Stimulated activated CD4-positive, alpha-beta T cell treated with anti-CD3 and anti-CD28 coated beads, Interleukin-15, amount 100 ng/mL, for 24 hours (primary cell): ENCODE data around the gene TKFC.
A peak's percentile ranks its signal among the peaks of the same experiment; 100 is the strongest.

Source experiments
- DNase-seq: peaks from one replicate; pipeline ENCODE4 v3.0.0-alpha.2; 2020

The TKFC gene

GRCh38 chr11:61345954-61346843 is 13.2 kb downstream of the TKFC start:
- DNase-seq: no peak

- DNase-seq: no peak
These were observed 15.0 kb downstream of the TKFC start for GRCh38 chr11:61347916-61348461.

GRCh38 chr11:61349189-61349751 is 16.2 kb downstream of the TKFC start:
- no peak for DNase-seq

- DNase-seq: no peak
These were observed 16.9 kb downstream of the TKFC start for GRCh38 chr11:61349916-61350315.

GRCh38 chr11:61350336-61350735 is 17.3 kb downstream of the TKFC start:
- no peak for DNase-seq

- no peak for DNase-seq
These were observed 17.8 kb downstream of the TKFC start for GRCh38 chr11:61350803-61351202.

GRCh38 chr11:61352038-61352437 is 19.0 kb downstream of the TKFC start:
- DNase-seq: no peak

- no peak for DNase-seq
These were observed 20.4 kb downstream of the TKFC start for GRCh38 chr11:61353131-61354067.

GRCh38 chr11:61354208-61354607 is 21.2 kb downstream of the TKFC start:
- DNase-seq: no peak

- DNase-seq: no peak
These were observed 23.7 kb downstream of the TKFC start for GRCh38 chr11:61356706-61357105.

- DNase-seq: no peak
These were observed 24.3 kb downstream of the TKFC start for GRCh38 chr11:61357233-61357893.

GRCh38 chr11:61357894-61358239 is 24.8 kb downstream of the TKFC start:
- DNase-seq: no peak

GRCh38 chr11:61358566-61358965 is 25.5 kb downstream of the TKFC start:
- DNase-seq: no peak

GRCh38 chr11:61359516-61359915 is 26.5 kb downstream of the TKFC start:
- DNase-seq: no peak

GRCh38 chr11:61361237-61361740 is 28.3 kb downstream of the TKFC start:
- no peak for DNase-seq

GRCh38 chr11:61361741-61362541 is 28.9 kb downstream of the TKFC start, which contains the start of the genes CYB561A3 and TMEM138:
TSS of gene CYB561A3 (minus strand) at chr11:61361882. CDS start at chr11:61356713, 5,169 bp downstream.
TSS of gene TMEM138 (plus strand) at chr11:61362374. CDS start at chr11:61364391, 2,017 bp downstream.
- peak; percentile 96 for DNase-seq

GRCh38 chr11:61362542-61362875 is 29.5 kb downstream of the TKFC start:
- DNase-seq: peak; percentile 32

GRCh38 chr11:61364012-61364675 is 31.1 kb downstream of the TKFC start:
- DNase-seq: no peak

- DNase-seq: no peak
These were observed 34.4 kb downstream of the TKFC start for GRCh38 chr11:61367406-61367805.

GRCh38 chr11:61368646-61369045 is 35.6 kb downstream of the TKFC start:
- no peak for DNase-seq
